IMR-90 (cell line): ENCODE results near the gene ANKRD40CL. TPM values are rescaled to one million over a fixed set of nuclear protein-coding genes. Genes with fewer than 3 reads are reported as not detected.

Experiments
- ATAC-seq: fragments of 200-7000 bp; cut with Tn5 transposase; 2 replicates; pipeline ENCODE4 v1.9.1; 2020; ENCODE audit warnings: low read depth, mild to moderate bottlenecking, moderate library complexity
- BruUV-seq: library from RNA; stranded (reverse); fragments of 400-500 nt; replicated peaks from 2 replicates; lab custom pipeline; 2021; lab: Mats Ljungman, UMichigan
- CTCF ChIA-PET: fragments of 300-600 bp; formaldehyde crosslinking; extraction: SDS; loops from one replicate; lab custom pipeline; 2021; ENCODE audit warnings: antibody characterized with exemption; lab: Yijun Ruan, JAX
- POLR2A ChIA-PET: fragments of 300-600 bp; sonication (Branson Sonifier 250); formaldehyde crosslinking; loops from one replicate; lab custom pipeline; 2022; ENCODE audit warnings: antibody characterized with exemption; ENCODE audit not compliant: unreplicated experiment; lab: Charles Lee
- DNase-seq: peaks from one replicate; pipeline ENCODE4 v3.0.0; 2013
- H2AFZ ChIP-seq: replicated peaks from 2 replicates; pipeline ENCODE3; 2013; ENCODE audit warnings: low read length, mild to moderate bottlenecking; ENCODE audit not compliant: poor library complexity
- H2AK5ac ChIP-seq: 2 replicates; pipeline ENCODE4 v1.6.1; 2013; ENCODE audit warnings: low read depth, low read length, inconsistent platforms
- H2AK9ac ChIP-seq: replicated peaks from 2 replicates; pipeline ENCODE3; 2013; ENCODE audit warnings: mild to moderate bottlenecking, low read depth, low read length, moderate library complexity; ENCODE audit not compliant: poor library complexity
- H2BK120ac ChIP-seq: 2 replicates; pipeline ENCODE4 v1.6.1; 2013; ENCODE audit warnings: low read depth, low read length, inconsistent platforms
- H2BK15ac ChIP-seq: 3 replicates; pipeline ENCODE4 v1.6.1; 2013; ENCODE audit warnings: low read depth, low read length, inconsistent platforms
- H2BK20ac ChIP-seq: 2 replicates; pipeline ENCODE4 v1.6.1; 2013; ENCODE audit warnings: low read depth, mild to moderate bottlenecking, inconsistent platforms, low read length, moderate library complexity
- H2BK5ac ChIP-seq: 2 replicates; pipeline ENCODE4 v1.6.1; 2013; ENCODE audit warnings: mild to moderate bottlenecking, low read depth, low read length, inconsistent platforms; ENCODE audit not compliant: poor library complexity, severe bottlenecking
- H3K14ac ChIP-seq: replicated peaks from 2 replicates; pipeline ENCODE4 v1.6.1; 2013; ENCODE audit warnings: low read depth, low read length, inconsistent platforms
- H3K18ac ChIP-seq: 2 replicates; pipeline ENCODE4 v1.6.1; 2013; ENCODE audit warnings: low read depth, low read length, control low read depth
- H3K23ac ChIP-seq: 2 replicates; pipeline ENCODE4 v1.6.1; 2013; ENCODE audit warnings: low read depth, low read length, inconsistent platforms
- H3K27ac ChIP-seq: 2 replicates; pipeline ENCODE4 v1.5.1; 2013; ENCODE audit warnings: mild to moderate bottlenecking, control low read depth, low read length; ENCODE audit not compliant: insufficient read depth
- H3K27me3 ChIP-seq: 2 replicates; pipeline ENCODE4 v1.6.1; 2013; ENCODE audit warnings: low read length; ENCODE audit not compliant: control insufficient read depth, insufficient read depth
- H3K36me3 ChIP-seq: 2 replicates; pipeline ENCODE4 v1.6.1; 2013; ENCODE audit warnings: low read length, mixed read lengths; ENCODE audit not compliant: control insufficient read depth, insufficient read depth
- H3K4ac ChIP-seq: 2 replicates; pipeline ENCODE4 v1.6.1; 2013; ENCODE audit warnings: low read depth, low read length, inconsistent platforms
- H3K4me1 ChIP-seq: 2 replicates; pipeline ENCODE4 v1.6.1; 2013; ENCODE audit warnings: low read length, mixed read lengths; ENCODE audit not compliant: control insufficient read depth, insufficient read depth
- H3K4me2 ChIP-seq: 2 replicates; pipeline ENCODE4 v1.6.1; 2013; ENCODE audit warnings: low read depth, mild to moderate bottlenecking, control low read depth, low read length, moderate library complexity
- H3K4me3 ChIP-seq: 2 replicates; pipeline ENCODE4 v1.5.1; 2013; ENCODE audit warnings: low read depth, mild to moderate bottlenecking, control low read depth, low read length, moderate library complexity; ENCODE audit not compliant: insufficient read depth
- H3K56ac ChIP-seq: 2 replicates; pipeline ENCODE4 v1.6.1; 2013; ENCODE audit warnings: low read length, inconsistent platforms; ENCODE audit not compliant: insufficient read depth; ENCODE audit errors: extremely low read depth
- H3K79me1 ChIP-seq, 2 experiments: 2 replicates each; pipeline ENCODE4 v1.6.1; 2013; ENCODE audit warnings: low read length in 2 of 2, inconsistent platforms in 1 of 2, low read depth in 1 of 2
- H3K9ac ChIP-seq: 2 replicates; pipeline ENCODE4 v1.6.1; 2013; ENCODE audit warnings: low read depth, low read length, control low read depth
- H3K9me1 ChIP-seq: 2 replicates; pipeline ENCODE4 v1.6.1; 2013; ENCODE audit warnings: low read length, inconsistent platforms; ENCODE audit not compliant: insufficient read depth
- H3K9me3 ChIP-seq: 2 replicates; pipeline ENCODE4 v1.6.1; 2013; ENCODE audit warnings: low read length; ENCODE audit not compliant: control insufficient read depth, insufficient read depth
- H4K20me1 ChIP-seq: 2 replicates; pipeline ENCODE4 v1.6.1; 2013; ENCODE audit warnings: low read length, inconsistent platforms; ENCODE audit not compliant: insufficient read depth
- H4K5ac ChIP-seq: 2 replicates; pipeline ENCODE4 v1.6.1; 2013; ENCODE audit warnings: mild to moderate bottlenecking, low read depth, low read length, control low read depth
- H4K8ac ChIP-seq, 2 experiments: 2 replicates each; pipeline ENCODE4 v1.6.1; 2013; ENCODE audit warnings: low read depth in 2 of 2, low read length in 2 of 2, control low read depth in 1 of 2, inconsistent platforms in 1 of 2
- H4K91ac ChIP-seq: 2 replicates; pipeline ENCODE4 v1.6.1; 2013; ENCODE audit warnings: low read depth, low read length, inconsistent platforms; ENCODE audit not compliant: insufficient read depth
- MXI1 ChIP-seq: IDR thresholded peaks from 2 replicates; pipeline ENCODE4 v1.6.1; 2012; ENCODE audit warnings: low read depth, mild to moderate bottlenecking, low read length, moderate library complexity, borderline replicate concordance
- NFE2L2 ChIP-seq: fragments of 150-350 bp; IDR thresholded peaks from 2 replicates; pipeline ENCODE4 v1.6.1; 2016; ENCODE audit warnings: low read depth, mild to moderate bottlenecking, low read length
- WGBS, 2 experiments: methylation state at CpG; one replicate each; pipeline versions ENCODE4 v1.1.5 to v1.1.7; 2013; ENCODE audit warnings: missing lambda C conversion rate in 2 of 2; ENCODE audit not compliant: insufficient read length in 1 of 2; ENCODE audit errors: extremely low coverage in 2 of 2; 5-methylcytosine and 5-hydroxymethylcytosine counted together
- dilution Hi-C: fragments of 300-500 bp; cut with HindIII; formaldehyde crosslinking; loops from one replicate; pipeline ENCODE4 v1.14.3; 2018; ENCODE audit warnings: low sequenced_read_pairs; ENCODE audit not compliant: unreplicated experiment
- in situ Hi-C: fragments of 300-500 bp; cut with MboI; formaldehyde crosslinking; loops from 3 replicates; pipeline ENCODE4 v1.14.3; 2019; ENCODE audit warnings: low sequenced_read_pairs, inconsistent platforms, mixed read lengths
- intact Hi-C: fragments of 100-400 bp; cut with micrococcal nuclease; formaldehyde crosslinking; loops from 2 replicates; pipeline ENCODE4 v1.10.0; 2022
- polyA plus RNA-seq, 3 experiments: library from polyadenylated mRNA; depleted of rRNA; stranded (reverse); fragments of >200 nt; gene quantifications; 2 replicates each; pipeline ENCODE4 v1.2.3, GENCODE V29; 2012; ENCODE audit warnings: low replicate concordance in 1 of 3
- total RNA-seq: library from RNA; depleted of rRNA; stranded (reverse); fragments of >200 nt; gene quantifications from 2 replicates; pipeline ENCODE4 v1.2.3, GENCODE V29; 2012

ANKRD40CL gene
- total and polyA plus RNA-seq, 2 of the 4 experiments (the other 2 are of a cell fraction), result not detected

DNA sequence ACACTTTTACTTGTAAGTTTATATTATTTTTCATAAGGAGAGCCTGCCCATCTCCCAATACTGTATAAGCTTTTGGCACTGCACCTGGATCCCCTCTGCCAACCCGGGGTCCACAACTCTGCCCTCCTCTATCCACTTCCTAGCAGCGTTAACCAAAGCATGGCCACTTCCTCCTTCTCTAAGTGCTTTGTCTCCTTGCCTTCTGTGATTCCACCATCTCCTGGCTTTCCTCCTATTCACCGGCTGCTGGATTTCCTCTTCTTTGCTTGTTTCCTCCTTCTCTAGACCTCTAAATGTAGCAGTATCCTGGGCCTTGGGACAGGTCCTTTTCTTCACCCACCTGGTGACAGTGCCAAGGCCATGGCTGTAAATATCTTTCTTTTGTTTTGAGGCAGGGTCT, 48.1 kb upstream of the ANKRD40CL start:
- in situ Hi-C loops (no loop called here), intact Hi-C loops (no loop called here), dilution Hi-C loops (no loop called here)
- H2BK20ac ChIP-seq, result no peak overlapping the region
- TF ChIP-seq NFE2L2 (no peak), MXI1 (no peak)
- H3K4me2 ChIP-seq, result no peak overlapping the region
- no peak overlapping the region for H2BK15ac ChIP-seq
- CTCF ChIA-PET, result no interaction called here
- H3K27ac ChIP-seq, result no peak overlapping the region
- peaks cover 41% of the 10 kb centered on the region for H3K27me3 ChIP-seq
- DNase-seq, result no peak
- no peak overlapping the region for H3K4ac ChIP-seq
- no peaks in the 10 kb centered on the region for H3K9me3 ChIP-seq
- no peak overlapping the region for H2BK5ac ChIP-seq
- H3K18ac ChIP-seq, result no peak overlapping the region
- POLR2A ChIA-PET, result no interaction called here
- H2AK9ac ChIP-seq, result no peak overlapping the region
- H3K14ac ChIP-seq, result no peak overlapping the region
- no peak overlapping the region for H3K4me3 ChIP-seq
- 50% methylated on average over 1 of the region's 3 CpGs; no CpG with 5 or more reads in 1 of the 2 experiments for WGBS, 2 experiments
- ATAC-seq, result no peak
- H2AK5ac ChIP-seq, result no peak overlapping the region
- no peak overlapping the region for H3K56ac ChIP-seq
- H3K9me1 ChIP-seq, result no peaks in the 10 kb centered on the region
- H4K5ac ChIP-seq, result no peak overlapping the region
- H4K20me1 ChIP-seq, result no peaks in the 10 kb centered on the region
- H2BK120ac ChIP-seq, result no peak overlapping the region
- H3K36me3 ChIP-seq, result no peaks in the 10 kb centered on the region
- no peak overlapping the region for H3K9ac ChIP-seq
- no peaks in the 10 kb centered on the region for H3K4me1 ChIP-seq
- H3K79me1 ChIP-seq, result no peaks in the 10 kb centered on the region
- no TSS peak for BruUV-seq
- no peak overlapping the region for H4K8ac ChIP-seq
- no peak overlapping the region for H4K91ac ChIP-seq
- H2AFZ ChIP-seq, result no peak overlapping the region
- no peak overlapping the region for H3K23ac ChIP-seq
